ENCODE results near the gene SLC13A3.

DNA sequence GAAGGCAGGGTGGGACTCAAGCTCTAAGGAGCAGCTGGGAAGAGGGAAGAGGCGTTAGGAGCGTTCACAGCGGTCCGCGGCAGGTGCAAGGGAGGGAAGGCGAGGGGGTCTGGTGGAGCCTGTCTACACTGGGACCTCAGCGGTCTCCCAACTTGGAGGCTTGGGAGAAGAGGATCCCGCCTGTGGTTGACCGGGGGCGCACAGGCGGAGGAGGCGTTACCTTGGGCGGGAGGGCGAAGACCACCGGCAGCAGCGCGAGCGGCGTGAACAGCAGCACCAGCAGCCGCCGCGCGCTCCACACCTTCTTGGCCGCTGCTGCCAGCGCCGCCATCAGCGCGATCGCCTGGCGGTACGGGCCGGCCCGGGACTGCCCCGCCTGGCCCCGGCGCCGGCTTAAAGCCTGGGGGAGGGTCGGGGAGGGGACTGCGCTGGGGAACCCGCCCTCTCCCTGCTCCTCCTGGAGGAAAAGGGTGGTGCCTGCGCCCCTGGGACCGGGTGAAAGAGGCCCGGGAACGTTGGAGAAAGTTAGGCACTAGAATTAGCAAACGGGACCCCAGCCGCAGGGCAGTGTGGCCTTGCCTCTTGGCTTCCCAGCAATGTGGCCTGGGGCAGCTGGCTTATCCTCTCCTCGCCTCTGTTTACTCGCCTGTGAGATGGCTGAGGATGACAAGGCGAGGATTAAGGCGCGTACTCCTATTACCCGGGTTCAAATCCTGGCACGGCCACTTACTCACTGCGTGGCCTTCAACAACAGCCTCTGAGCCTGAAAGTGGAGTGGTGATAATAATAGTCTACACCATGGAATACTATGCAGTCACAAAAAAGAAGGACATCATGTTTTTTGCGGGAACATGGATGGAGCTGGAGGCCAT lies at the start of gene SLC13A3:
- TF ChIP-seq, protein P1, sequence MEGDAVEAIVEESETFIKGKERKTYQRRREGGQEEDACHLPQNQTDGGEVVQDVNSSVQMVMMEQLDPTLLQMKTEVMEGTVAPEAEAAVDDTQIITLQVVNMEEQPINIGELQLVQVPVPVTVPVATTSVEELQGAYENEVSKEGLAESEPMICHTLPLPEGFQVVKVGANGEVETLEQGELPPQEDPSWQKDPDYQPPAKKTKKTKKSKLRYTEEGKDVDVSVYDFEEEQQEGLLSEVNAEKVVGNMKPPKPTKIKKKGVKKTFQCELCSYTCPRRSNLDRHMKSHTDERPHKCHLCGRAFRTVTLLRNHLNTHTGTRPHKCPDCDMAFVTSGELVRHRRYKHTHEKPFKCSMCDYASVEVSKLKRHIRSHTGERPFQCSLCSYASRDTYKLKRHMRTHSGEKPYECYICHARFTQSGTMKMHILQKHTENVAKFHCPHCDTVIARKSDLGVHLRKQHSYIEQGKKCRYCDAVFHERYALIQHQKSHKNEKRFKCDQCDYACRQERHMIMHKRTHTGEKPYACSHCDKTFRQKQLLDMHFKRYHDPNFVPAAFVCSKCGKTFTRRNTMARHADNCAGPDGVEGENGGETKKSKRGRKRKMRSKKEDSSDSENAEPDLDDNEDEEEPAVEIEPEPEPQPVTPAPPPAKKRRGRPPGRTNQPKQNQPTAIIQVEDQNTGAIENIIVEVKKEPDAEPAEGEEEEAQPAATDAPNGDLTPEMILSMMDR (conservative IDR thresholded peaks at IDR 0.05 in 1 of 2, IDR thresholded peaks at IDR 0.05 in 1 of 2; ENCODE audit: extremely low read depth in 1 of 2, insufficient read depth in 1 of 2, low read depth in 1 of 2, low read length in 2 of 2): no peak
- TF ChIP-seq EZH2 (IDR thresholded peaks at IDR 0.05; ENCODE audit: borderline replicate concordance, low read length): no peak

Measured in mammary epithelial cell (primary cell).